GM21381 (cell line): ENCODE data around the gene NRSN2.
"Not testable (repeated sequence)": the region's sequence is repeated elsewhere in the genome, so short reads cannot be mapped to it uniquely, and the experiment has no call there.

Experiments
- ATAC-seq: cut with Tn5 transposase; IDR thresholded peaks from one replicate; pipeline ENCODE4 v1.9.1; 2021; ENCODE audit warnings: mild to moderate bottlenecking, moderate library complexity; ENCODE audit not compliant: unreplicated experiment

NRSN2 gene

GRCh38 chr20:353166-353565 is 6.3 kb downstream of the NRSN2 start:
- no peak for ATAC-seq

- ATAC-seq, result peak; percentile 92
These were observed 7.5 kb downstream of the NRSN2 start for GRCh38 chr20:354298-354977.

GRCh38 chr20:356154-356553 is 9.2 kb downstream of the NRSN2 start:
- not testable (repeated sequence) for ATAC-seq

- no peak for ATAC-seq
These were observed 9.8 kb downstream of the NRSN2 start for GRCh38 chr20:356745-357144.

- no peak for ATAC-seq
These were observed 12.1 kb downstream of the NRSN2 start for GRCh38 chr20:358891-359555.

GRCh38 chr20:361561-361960 is 14.7 kb downstream of the NRSN2 start:
- no peak for ATAC-seq

- no peak for ATAC-seq
These were observed 15.7 kb downstream of the NRSN2 start for GRCh38 chr20:362271-363254.

- ATAC-seq, result no peak
These were observed 16.6 kb downstream of the NRSN2 start for GRCh38 chr20:363319-364078.

GRCh38 chr20:364905-365794 is 18.2 kb downstream of the NRSN2 start:
- no peak for ATAC-seq

- ATAC-seq, result no peak
These were observed 19.3 kb downstream of the NRSN2 start for GRCh38 chr20:366041-366718.

- no peak for ATAC-seq
These were observed 20.0 kb downstream of the NRSN2 start for GRCh38 chr20:366719-367485.

GRCh38 chr20:367486-367887 is 20.6 kb downstream of the NRSN2 start:
- no peak for ATAC-seq

- ATAC-seq, result no peak
These were observed 22.0 kb downstream of the NRSN2 start for GRCh38 chr20:368915-369314.

GRCh38 chr20:370151-370600 is 23.3 kb downstream of the NRSN2 start:
- no peak for ATAC-seq

- ATAC-seq, result no peak
These were observed 24.3 kb downstream of the NRSN2 start for GRCh38 chr20:370977-371754.

- no peak for ATAC-seq
These were observed 25.0 kb downstream of the NRSN2 start for GRCh38 chr20:371755-372542.
